Panc1 (cell line): ENCODE results near the gene HNRNPUL1.

Source experiments
- POLR2AphosphoS5 ChIP-seq: IDR thresholded peaks from 2 replicates; pipeline ENCODE4 v1.6.1; 2012; ENCODE audit warnings: mild to moderate bottlenecking, low read depth, low read length, moderate library complexity
- TCF7L2 ChIP-seq: IDR thresholded peaks from 2 replicates; pipeline ENCODE4 v1.6.1; 2011; ENCODE audit warnings: mild to moderate bottlenecking, low read depth, low read length, inconsistent platforms
- TF ChIP-seq, protein P1 (sequence below): fragments of 450-650 bp; IDR thresholded peaks from 2 replicates; pipeline ENCODE4 v1.5.1; 2017; ENCODE audit warnings: mild to moderate bottlenecking
- TF ChIP-seq, protein P2 (sequence below), 2 experiments: IDR thresholded peaks; 2 replicates each; pipeline ENCODE4 v1.6.1; 2011 to 2012; ENCODE audit warnings: low read depth in 2 of 2, control low read depth in 1 of 2, low read length in 1 of 2, mild to moderate bottlenecking in 1 of 2, moderate library complexity in 1 of 2; ENCODE audit not compliant: insufficient read depth in 1 of 2

DNA sequence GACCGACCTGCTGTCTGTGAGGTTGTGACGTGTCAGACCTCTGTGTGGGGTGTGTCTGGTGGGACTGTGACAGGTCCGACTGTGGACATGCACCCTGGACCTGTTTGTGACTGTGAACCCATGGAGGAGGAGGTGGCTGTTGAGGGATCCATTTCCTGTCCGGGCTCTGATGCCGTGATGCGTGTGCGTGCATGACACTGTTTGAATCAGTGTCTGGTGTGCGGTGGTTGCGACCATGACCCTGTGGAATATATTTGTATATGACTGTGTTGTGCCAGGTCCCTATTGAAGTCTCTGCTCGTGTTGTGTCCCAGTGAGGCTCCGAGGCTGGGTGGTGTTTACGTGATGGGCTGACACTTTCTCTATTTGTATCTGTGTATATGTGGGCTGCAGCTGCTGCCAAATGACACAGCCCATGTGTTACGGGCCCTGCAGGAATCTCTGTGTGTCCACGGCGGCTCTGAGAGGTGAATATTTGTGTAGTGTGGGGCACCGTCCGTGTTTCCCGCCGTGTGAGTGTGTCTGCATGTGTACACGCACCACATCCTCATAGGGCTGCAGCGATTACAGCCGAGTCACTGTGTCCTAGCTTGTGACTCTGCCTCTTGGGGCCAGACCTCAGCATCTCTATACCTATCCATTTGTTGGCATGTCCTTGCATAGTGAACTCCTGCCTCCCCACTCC is 64.1 kb downstream of the HNRNPUL1 start:
- TF ChIP-seq, protein P1, sequence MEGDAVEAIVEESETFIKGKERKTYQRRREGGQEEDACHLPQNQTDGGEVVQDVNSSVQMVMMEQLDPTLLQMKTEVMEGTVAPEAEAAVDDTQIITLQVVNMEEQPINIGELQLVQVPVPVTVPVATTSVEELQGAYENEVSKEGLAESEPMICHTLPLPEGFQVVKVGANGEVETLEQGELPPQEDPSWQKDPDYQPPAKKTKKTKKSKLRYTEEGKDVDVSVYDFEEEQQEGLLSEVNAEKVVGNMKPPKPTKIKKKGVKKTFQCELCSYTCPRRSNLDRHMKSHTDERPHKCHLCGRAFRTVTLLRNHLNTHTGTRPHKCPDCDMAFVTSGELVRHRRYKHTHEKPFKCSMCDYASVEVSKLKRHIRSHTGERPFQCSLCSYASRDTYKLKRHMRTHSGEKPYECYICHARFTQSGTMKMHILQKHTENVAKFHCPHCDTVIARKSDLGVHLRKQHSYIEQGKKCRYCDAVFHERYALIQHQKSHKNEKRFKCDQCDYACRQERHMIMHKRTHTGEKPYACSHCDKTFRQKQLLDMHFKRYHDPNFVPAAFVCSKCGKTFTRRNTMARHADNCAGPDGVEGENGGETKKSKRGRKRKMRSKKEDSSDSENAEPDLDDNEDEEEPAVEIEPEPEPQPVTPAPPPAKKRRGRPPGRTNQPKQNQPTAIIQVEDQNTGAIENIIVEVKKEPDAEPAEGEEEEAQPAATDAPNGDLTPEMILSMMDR: no peak
- TF ChIP-seq, protein P2, sequence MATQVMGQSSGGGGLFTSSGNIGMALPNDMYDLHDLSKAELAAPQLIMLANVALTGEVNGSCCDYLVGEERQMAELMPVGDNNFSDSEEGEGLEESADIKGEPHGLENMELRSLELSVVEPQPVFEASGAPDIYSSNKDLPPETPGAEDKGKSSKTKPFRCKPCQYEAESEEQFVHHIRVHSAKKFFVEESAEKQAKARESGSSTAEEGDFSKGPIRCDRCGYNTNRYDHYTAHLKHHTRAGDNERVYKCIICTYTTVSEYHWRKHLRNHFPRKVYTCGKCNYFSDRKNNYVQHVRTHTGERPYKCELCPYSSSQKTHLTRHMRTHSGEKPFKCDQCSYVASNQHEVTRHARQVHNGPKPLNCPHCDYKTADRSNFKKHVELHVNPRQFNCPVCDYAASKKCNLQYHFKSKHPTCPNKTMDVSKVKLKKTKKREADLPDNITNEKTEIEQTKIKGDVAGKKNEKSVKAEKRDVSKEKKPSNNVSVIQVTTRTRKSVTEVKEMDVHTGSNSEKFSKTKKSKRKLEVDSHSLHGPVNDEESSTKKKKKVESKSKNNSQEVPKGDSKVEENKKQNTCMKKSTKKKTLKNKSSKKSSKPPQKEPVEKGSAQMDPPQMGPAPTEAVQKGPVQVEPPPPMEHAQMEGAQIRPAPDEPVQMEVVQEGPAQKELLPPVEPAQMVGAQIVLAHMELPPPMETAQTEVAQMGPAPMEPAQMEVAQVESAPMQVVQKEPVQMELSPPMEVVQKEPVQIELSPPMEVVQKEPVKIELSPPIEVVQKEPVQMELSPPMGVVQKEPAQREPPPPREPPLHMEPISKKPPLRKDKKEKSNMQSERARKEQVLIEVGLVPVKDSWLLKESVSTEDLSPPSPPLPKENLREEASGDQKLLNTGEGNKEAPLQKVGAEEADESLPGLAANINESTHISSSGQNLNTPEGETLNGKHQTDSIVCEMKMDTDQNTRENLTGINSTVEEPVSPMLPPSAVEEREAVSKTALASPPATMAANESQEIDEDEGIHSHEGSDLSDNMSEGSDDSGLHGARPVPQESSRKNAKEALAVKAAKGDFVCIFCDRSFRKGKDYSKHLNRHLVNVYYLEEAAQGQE (IDR thresholded peaks at IDR 0.05; ENCODE audit: insufficient read depth in 1 of 2, low read depth in 2 of 2, low read length in 1 of 2): no peak
- no peak for TF ChIP-seq TCF7L2
- no peak for TF ChIP-seq POLR2AphosphoS5
